HepG2 (cell line): ENCODE measurements around the gene RRAS2. TPM values are rescaled to one million over a fixed set of nuclear protein-coding genes. Genes with fewer than 3 reads are reported as not detected.

Experiments
- ATAC-seq: fragments of 200-7000 bp; cut with Tn5 transposase; 3 replicates; pipeline ENCODE4 v1.9.1; 2020; ENCODE audit warnings: mild to moderate bottlenecking, moderate library complexity
- BruUV-seq: library from RNA; stranded (reverse); fragments of 400-500 nt; replicated peaks from 2 replicates; lab custom pipeline; 2021; lab: Mats Ljungman, UMichigan
- CTCF ChIA-PET: fragments of 300-600 bp; formaldehyde crosslinking; extraction: SDS; loops from one replicate; lab custom pipeline; 2021; ENCODE audit warnings: low total read pairs, inconsistent platforms, low intra/inter-chr PET ratio; lab: Yijun Ruan, JAX
- POLR2A ChIA-PET: fragments of 350-600 bp; sonication (Branson Sonifier 250); formaldehyde crosslinking; loops from one replicate; lab custom pipeline; 2020; ENCODE audit warnings: antibody characterized with exemption, inconsistent platforms; lab: Yijun Ruan, JAX
- DNase-seq: peaks from one replicate; pipeline ENCODE4 v3.0.0-alpha.2; 2015; ENCODE audit warnings: low spot score
- FAIRE-seq: peaks from 3 replicates; lab custom pipeline; 2011; peaks lifted over from hg19 to GRCh38; lab: Jason Lieb, UNC
- H2AFZ ChIP-seq: one replicate; pipeline ENCODE4 v1.6.1; 2011; ENCODE audit warnings: low read length, inconsistent platforms
- H3K27ac ChIP-seq: fragments of 300-600 bp; 3 replicates; pipeline ENCODE4 v1.8.0; 2011; ENCODE audit warnings: mixed run types, mild to moderate bottlenecking, mixed read lengths, low read length, inconsistent platforms; ENCODE audit not compliant: insufficient read depth; ENCODE audit errors: extremely low read length
- H3K27me3 ChIP-seq, 2 experiments: fragments of 200-600 bp in 1 of 2; 2 replicates in 1 of 2; 3 replicates in 1 of 2; pipeline versions ENCODE4 v1.6.0 to v1.8.0; 2011; ENCODE audit warnings: low read length in 2 of 2, mild to moderate bottlenecking in 2 of 2, moderate library complexity in 2 of 2, inconsistent platforms in 1 of 2; ENCODE audit not compliant: insufficient read depth in 2 of 2, control insufficient read depth in 1 of 2
- H3K36me3 ChIP-seq, 2 experiments: fragments of 200-600 bp in 1 of 2; replicated peaks in 1 of 2; 2 replicates in 1 of 2; 3 replicates in 1 of 2; pipeline versions ENCODE4 v1.5.1 to v1.8.0; 2011; ENCODE audit warnings: low read length in 2 of 2, inconsistent platforms in 1 of 2; ENCODE audit not compliant: insufficient read depth in 2 of 2, control insufficient read depth in 1 of 2
- H3K4me1 ChIP-seq: 2 replicates; pipeline ENCODE4 v1.5.1; 2012; ENCODE audit warnings: low read length, inconsistent platforms; ENCODE audit not compliant: insufficient read depth
- H3K4me2 ChIP-seq: 2 replicates; pipeline ENCODE4 v1.6.0; 2011; ENCODE audit warnings: low read depth, low read length, inconsistent platforms
- H3K4me3 ChIP-seq, 3 experiments: fragments of 200-600 bp in 1 of 3; sonication (generic), shearing (Covaris generic) in 1 of 3; replicated peaks in 1 of 3; 2 replicates each; pipeline ENCODE4 v1.5.1; 2011 to 2016; ENCODE audit warnings: low read length in 3 of 3, inconsistent platforms in 2 of 3, low read depth in 2 of 3, mild to moderate bottlenecking in 2 of 3, control low read depth in 1 of 3, mixed read lengths in 1 of 3; ENCODE audit not compliant: insufficient read depth in 1 of 3
- H3K79me2 ChIP-seq: one replicate; pipeline ENCODE4 v1.6.1; 2011; ENCODE audit warnings: low read length, inconsistent platforms; ENCODE audit not compliant: insufficient read depth
- H3K9ac ChIP-seq: 2 replicates; pipeline ENCODE4 v1.6.0; 2011; ENCODE audit warnings: mild to moderate bottlenecking, low read depth, low read length, inconsistent platforms; ENCODE audit not compliant: insufficient read depth
- H3K9me3 ChIP-seq: 2 replicates; pipeline ENCODE4 v1.5.1; 2012; ENCODE audit warnings: mild to moderate bottlenecking, low read length
- H4K20me1 ChIP-seq: 2 replicates; pipeline ENCODE4 v1.6.0; 2011; ENCODE audit warnings: inconsistent platforms, mild to moderate bottlenecking, low read length, moderate library complexity; ENCODE audit not compliant: insufficient read depth
- ARNTL ChIP-seq: sonication (generic); formaldehyde crosslinking; IDR thresholded peaks from 2 replicates; pipeline ENCODE4 v1.4.0; 2020; ENCODE audit warnings: mild to moderate bottlenecking, missing genetic modification reagents
- CBX2 ChIP-seq, 2 experiments: fragments of 200-600 bp in 1 of 2; sonication (generic); formaldehyde crosslinking in 1 of 2; IDR thresholded peaks; 2 replicates each; pipeline versions ENCODE4 v1.7.0 to v1.8.1; 2018 to 2022; ENCODE audit warnings: low read depth in 2 of 2, low read length in 1 of 2, mild to moderate bottlenecking in 1 of 2, missing genetic modification reagents in 1 of 2
- DMAP1 ChIP-seq: IDR thresholded peaks from 2 replicates; pipeline ENCODE4 v1.6.1; 2016
- KLF12 ChIP-seq: sonication (generic); formaldehyde crosslinking; IDR thresholded peaks from 2 replicates; pipeline ENCODE4 v1.4.0; 2020; ENCODE audit warnings: missing genetic modification reagents, borderline replicate concordance
- MEIS2 ChIP-seq: sonication (generic); formaldehyde crosslinking; IDR thresholded peaks from 2 replicates; pipeline ENCODE4 v1.9.0; 2021; ENCODE audit warnings: mild to moderate bottlenecking, missing genetic modification reagents
- NFYB ChIP-seq: sonication (generic); formaldehyde crosslinking; IDR thresholded peaks from 2 replicates; pipeline ENCODE4 v1.4.0; 2020; ENCODE audit warnings: missing genetic modification reagents
- WGBS: methylation state at CpG from one replicate; pipeline ENCODE4 v1.1.6; 2017; ENCODE audit warnings: low lambda C conversion rate; 5-methylcytosine and 5-hydroxymethylcytosine counted together
- in situ Hi-C: cut with HindIII; loops from 2 replicates; pipeline ENCODE4 v1.10.0; 2017; ENCODE audit warnings: low pct_unique_long_range_greater_than_20kb; ENCODE audit not compliant: extremely low pct_ligation_motif_present
- intact Hi-C: fragments of 100-400 bp; cut with micrococcal nuclease; formaldehyde crosslinking; loops from one replicate; pipeline ENCODE4 v1.10.0; 2022; ENCODE audit not compliant: unreplicated experiment
- polyA plus RNA-seq, 8 experiments: library from polyadenylated mRNA; depleted of rRNA in 3 of 8; stranded (reverse) in 7 of 8; unstranded in 1 of 8; fragments of >200 nt; fragmentation: Illumina TruSeq in 4 of 8; extraction: Trizol in 4 of 8; gene quantifications; 2 replicates each; pipeline versions ENCODE4 v1.2.1 to v1.2.3, GENCODE V29; 2011 to 2016; ENCODE audit warnings: low read depth in 4 of 8, missing spikeins in 1 of 8, mixed read lengths in 1 of 8; ENCODE audit not compliant: insufficient read depth in 1 of 8
- total RNA-seq, 5 experiments: library from RNA; depleted of rRNA; stranded (reverse); fragments of >200 nt; fragmentation: Illumina TruSeq; extraction: Trizol; gene quantifications; 2 replicates each; pipeline ENCODE4 v1.2.3, GENCODE V29; 2016; ENCODE audit warnings: low read depth in 1 of 5

The RRAS2 gene
- total and polyA plus RNA-seq, 2 of the 13 experiments (the other 11 are each of a cell fraction or from before 2014, with no cell fraction given) = 19.0 to 44.1 TPM

GRCh38 chr11:14380125-14380936, 21.3 kb upstream of the RRAS2 start:
- intact Hi-C loops = no loop called here
- H3K9me3 ChIP-seq = no peaks in the 10 kb centered on the region
- peaks cover 0 to 42% of the 10 kb centered on the region in 2 experiments; a peak in 4 of 5 replicates for H3K27me3 ChIP-seq
- peak overlapping the region; percentile 94 for H3K4me2 ChIP-seq
- peak overlapping the region; percentile 49; the same call in 1 of the 2 replicates for H3K9ac ChIP-seq
- no peak for ATAC-seq
- no peaks in the 10 kb centered on the region for H4K20me1 ChIP-seq
- ChIA-PET POLR2A (no interaction called here), CTCF (no interaction called here)
- DNase-seq = no peak
- in situ Hi-C loops = no loop called here
- H2AFZ ChIP-seq = peak overlapping the region; percentile 29
- BruUV-seq = no TSS peak
- TF ChIP-seq MEIS2 = no peak
- 0 out of 2 replicates have a peak, but pooled peaks have one; percentile 19 for TF ChIP-seq KLF12 (CRISPR knock-in tag)
- TF ChIP-seq NFYB (CRISPR knock-in tag) = no peak
- TF ChIP-seq ARNTL = 0 out of 2 replicates have a peak, but pooled peaks have one; percentile 14
- peak; percentile 82 for TF ChIP-seq CBX2 (IDR thresholded peaks at IDR 0.05; ENCODE audit: low read depth, low read length)
- no peak for TF ChIP-seq CBX2 (CRISPR knock-in tag; IDR thresholded peaks at IDR 0.05; ENCODE audit: low read depth)
- H3K4me3 ChIP-seq = peak overlapping the region in 2 of 3 experiments; percentile 58 to 77; a peak in 5 of 6 replicates
- peaks cover 7% of the 10 kb centered on the region for H3K4me1 ChIP-seq
- no peaks in the 10 kb centered on the region for H3K79me2 ChIP-seq
- no peak for FAIRE-seq
- 46% methylated on average over 14 of the region's 14 CpGs for WGBS
- H3K36me3 ChIP-seq = no peaks in the 10 kb centered on the region
- H3K27ac ChIP-seq = no peak overlapping the region

DNA sequence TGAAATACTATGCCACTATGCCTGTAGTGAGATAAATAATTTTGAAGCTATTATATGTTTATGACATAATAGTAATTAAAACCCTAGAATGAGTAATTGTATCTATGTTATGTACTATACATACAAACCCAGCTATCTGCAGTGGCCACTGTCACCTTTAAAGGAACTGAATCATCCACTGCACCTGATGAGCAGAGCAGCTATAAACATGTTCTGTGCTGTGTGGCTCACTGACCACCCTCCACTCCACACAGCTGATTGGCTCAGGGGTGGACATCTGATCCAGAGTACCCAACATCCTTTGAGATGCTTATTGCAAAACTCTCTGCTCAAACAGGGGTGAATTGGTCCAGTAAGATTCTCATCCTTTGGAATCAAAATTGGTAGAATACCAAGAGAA, 19.2 kb upstream of the RRAS2 start:
- no TSS peak for BruUV-seq
- POLR2A ChIA-PET = no interaction called here
- Histone ChIP-seq H4K20me1 (no peaks in the 10 kb centered on the region), H3K9ac (no peak overlapping the region), H3K4me2 (no peak overlapping the region), H3K4me1 (peaks cover 24% of the 10 kb centered on the region), H3K79me2 (no peaks in the 10 kb centered on the region), H2AFZ (no peak overlapping the region), H3K36me3 (no peaks in the 10 kb centered on the region), H3K27ac (no peak overlapping the region), H3K9me3 (no peaks in the 10 kb centered on the region), H3K27me3 (peaks cover 0 to 30% of the 10 kb centered on the region in 2 experiments; a peak in 4 of 5 replicates), H3K4me3 (no peak overlapping the region)
- intact Hi-C loops (no loop called here), in situ Hi-C loops (no loop called here)
- CTCF ChIA-PET = no interaction called here
- FAIRE-seq (no peak), DNase-seq (no peak), ATAC-seq (no peak)
- no peak for TF ChIP-seq DMAP1 (CRISPR knock-in tag)
